SIG-M5 (cell line): ENCODE data around the gene CACNG4.
"Not testable (repeated sequence)": the region's sequence is repeated elsewhere in the genome, so short reads cannot be mapped to it uniquely, and the experiment has no call there.

Experiments
- DNase-seq: peaks from one replicate; lab custom pipeline; 2025; lab: John Stamatoyannopoulos, UW

Gene CACNG4

DNA sequence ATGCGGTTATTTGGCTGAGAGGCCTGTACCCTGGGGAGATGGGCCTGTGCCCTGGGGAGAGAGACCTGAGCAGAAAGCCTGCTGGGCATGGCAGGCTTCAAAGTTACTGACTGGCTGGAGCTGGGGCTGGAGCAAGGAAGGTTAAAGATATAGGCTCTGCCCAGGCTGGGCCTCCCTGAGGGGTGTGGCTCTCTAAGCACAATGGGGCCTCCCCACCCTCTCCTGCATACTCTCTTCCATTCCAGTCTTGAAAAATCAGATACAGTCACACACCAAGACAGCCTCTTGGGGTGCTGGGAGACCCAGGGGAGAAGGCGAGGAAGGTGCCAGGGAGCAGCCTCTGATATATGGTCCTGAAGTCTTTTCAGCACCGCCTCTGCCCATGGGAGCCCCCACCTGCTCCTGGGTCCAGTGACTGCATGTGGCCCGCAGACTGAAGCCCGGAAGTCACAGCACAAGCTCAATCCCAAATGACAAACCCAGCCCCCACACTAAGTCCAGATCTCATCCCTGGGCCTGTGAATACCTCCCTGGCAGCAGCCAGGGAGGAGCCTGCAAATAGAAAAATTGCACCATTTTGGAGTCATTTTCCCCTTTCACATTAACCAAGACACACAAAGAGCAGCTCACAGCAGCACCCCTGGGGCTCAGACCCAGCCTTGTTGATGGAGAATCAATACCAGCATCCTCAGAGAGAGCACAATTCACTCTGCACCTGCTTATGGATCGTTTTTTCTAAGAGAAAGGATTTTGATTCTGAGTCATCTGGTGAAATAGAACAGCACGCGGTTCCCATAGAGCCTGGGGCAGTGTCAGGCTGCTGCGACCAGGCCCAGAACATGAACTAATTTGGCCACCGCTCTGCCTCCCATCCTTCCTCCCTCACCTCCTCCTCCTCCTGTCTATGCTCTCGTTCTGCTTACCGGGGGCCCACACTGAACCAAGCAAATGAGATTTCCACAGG, 54.2 kb downstream of the CACNG4 start:
- no peak for DNase-seq

DNA sequence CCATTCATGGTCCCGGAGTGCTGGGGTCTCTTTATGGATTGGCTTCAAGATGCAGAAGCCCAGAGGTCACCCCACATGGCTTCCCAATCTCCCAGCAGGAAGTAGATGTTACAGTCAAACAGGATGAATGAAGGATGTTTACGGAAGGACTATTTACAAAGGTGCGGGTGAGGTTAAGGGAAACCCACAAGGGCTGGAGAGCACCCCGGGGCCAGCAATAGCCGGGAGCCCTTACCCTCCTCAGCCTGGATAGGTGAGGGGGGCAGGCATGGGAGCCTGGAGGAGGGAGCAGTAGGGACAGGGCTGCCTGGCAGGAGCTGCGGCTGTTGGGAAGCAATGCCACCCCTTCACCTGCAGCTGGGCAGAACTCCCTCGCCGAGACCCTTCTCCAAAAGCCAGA, 55.3 kb downstream of the CACNG4 start:
- DNase-seq = no peak

DNA sequence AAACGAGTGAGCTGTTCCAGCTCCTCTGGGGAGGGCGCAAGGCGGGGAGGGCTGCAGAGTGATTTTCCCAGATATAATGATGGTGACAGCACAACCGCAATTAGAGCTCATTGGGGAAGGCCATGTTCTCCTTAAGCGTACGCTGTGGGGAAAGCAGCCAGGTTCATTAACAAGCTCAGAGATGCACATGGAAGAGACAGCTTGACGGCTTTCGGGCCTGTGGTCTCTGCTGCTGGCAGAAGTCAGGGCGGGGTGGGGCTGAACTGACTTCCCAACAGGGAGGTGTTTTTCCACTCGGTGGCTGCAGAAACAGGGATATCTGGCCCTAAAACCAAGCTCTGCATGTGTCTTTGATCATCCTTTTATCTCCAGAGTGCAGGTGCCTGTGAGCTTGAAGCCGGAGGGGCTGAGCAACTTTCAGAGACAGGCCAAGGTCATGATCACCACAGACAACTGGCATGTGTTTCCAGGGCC, 55.8 kb downstream of the CACNG4 start:
- no peak for DNase-seq

DNA sequence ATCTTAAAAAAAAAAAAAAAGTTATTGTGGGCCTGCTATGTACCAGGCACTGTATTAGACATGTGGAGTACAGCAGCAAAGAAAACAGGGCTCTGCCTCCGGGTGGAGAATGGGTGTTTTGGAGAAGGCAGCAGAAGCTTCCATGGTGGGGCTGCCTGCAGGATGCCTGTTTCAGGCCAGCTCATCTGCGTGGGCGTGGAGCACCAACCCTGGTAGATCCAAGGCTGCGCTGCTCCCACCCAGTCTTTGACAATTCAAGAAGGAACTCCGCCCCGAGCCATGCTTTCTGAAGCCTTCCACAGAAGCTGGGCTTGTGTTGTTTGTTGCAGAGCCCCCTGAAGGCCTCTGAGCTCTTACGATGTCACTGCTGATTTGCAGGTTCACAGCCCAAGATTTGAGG, 56.7 kb downstream of the CACNG4 start:
- no peak for DNase-seq

DNA sequence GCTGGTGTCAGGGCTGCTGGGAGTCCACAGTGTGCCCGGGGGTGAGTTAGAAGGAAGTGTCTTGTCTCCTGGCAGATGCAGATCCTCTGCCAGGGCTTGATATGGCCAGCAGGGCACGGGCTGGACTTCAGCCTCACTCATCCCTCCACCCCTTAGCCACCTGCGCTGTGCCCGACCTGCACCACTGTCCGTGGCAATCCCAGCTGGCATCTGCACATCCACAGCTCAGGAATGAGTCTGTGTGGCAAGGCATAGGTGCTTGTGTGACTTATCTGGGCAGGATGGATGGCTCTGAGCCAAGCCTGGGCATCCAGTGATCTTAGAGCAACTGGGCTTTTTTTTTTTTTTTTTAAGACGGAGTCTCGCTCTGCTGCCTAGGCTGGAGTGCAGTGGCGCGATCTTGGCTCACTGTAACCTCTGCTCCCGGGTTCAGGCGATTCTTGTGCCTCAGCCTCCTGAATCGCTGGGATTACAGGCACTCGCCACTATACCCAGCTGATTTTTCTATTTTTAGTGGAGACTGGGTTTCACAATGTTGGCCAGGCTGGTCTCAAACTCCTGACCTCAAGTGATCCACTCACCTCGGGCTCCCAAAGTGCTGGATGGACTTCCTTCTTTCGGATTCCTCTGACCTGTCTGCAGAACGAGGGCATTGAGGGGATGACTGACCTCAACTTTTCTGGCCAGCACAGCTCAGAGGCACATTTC, 57.4 kb downstream of the CACNG4 start:
- no peak for DNase-seq

DNA sequence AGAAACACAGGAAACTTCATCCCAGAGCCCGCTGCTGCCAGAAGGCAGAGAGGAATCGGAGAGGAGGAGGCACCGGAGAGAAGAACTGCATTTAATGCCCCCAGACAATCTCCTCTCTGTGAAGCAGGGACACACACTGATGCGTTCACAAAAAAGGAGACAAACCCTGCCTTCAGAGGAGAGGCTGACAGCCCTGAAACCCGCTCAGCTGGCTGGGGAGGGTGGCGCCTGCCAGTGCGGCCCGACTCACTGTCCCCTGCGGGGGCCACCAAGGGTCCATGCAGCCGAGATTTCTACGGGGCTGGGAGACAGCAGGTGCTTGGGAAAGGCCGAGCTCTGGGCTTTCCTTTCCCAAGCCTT, 57.9 kb downstream of the CACNG4 start:
- no peak for DNase-seq

DNA sequence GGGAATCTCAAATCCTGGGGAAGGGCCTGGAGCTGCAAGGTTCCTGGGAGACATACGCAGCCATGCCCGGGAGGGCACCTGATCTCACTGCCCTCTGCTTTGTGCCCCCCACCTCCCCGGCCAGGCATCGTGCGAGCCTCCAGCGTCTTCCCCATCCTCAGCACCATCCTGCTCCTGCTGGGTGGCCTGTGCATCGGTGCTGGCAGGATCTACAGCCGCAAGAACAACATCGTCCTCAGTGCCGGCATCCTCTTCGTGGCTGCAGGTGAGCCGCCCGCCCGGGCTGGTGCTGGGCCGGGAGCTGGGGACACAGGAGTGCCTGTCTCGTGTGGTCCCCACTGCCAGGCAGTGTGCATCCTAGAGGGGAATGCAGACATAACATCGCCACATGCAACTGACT, 60.2 kb downstream of the CACNG4 start:
- DNase-seq = no peak

DNA sequence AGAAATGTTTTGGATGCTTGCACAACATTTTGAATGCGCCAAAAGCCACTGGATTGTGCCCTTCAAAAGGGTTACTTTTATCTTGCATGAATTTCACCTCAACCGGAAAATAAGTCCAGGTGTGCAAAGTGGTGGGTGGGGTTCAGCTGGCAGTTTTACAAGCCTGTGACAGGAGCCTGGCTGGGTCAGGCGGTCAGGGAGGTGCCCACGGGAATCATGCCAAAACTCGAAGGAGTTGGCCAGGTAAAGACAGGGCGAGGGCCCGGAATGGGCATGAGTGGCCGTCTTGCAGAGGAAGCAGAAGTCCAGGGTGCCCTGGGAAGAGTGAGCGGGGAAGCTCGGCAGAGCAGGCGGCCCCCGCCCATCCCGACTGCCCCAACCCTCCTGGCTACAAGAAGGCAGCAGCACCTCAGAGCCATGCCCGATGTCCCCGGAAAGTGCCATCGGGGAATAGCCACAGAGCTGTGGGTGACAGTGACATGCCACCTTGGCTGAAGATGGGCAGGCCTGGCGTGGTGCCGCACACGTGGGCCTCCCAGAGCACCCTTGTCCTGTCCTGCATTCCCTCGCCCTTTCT, 60.8 kb downstream of the CACNG4 start:
- no peak for DNase-seq

DNA sequence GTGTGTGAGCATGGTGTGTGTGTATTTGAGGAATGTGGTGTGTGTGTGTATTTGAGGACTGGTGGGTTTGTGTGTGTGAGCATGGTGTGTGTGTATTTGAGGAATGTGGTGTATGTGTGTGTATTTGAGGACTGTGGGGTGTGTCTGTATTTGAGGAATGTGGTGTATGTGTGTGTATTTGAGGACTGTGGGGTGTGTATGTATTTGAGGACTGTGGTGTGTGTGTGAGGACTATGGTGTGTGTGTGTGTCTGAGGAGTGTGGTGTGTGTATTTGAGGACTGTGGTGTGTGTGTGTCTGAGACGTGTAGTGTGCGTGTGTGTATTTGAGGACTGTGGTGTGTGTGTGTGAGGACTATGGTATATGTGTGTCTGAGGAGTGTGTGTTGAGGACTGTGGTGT, 61.8 kb downstream of the CACNG4 start:
- no peak for DNase-seq

DNA sequence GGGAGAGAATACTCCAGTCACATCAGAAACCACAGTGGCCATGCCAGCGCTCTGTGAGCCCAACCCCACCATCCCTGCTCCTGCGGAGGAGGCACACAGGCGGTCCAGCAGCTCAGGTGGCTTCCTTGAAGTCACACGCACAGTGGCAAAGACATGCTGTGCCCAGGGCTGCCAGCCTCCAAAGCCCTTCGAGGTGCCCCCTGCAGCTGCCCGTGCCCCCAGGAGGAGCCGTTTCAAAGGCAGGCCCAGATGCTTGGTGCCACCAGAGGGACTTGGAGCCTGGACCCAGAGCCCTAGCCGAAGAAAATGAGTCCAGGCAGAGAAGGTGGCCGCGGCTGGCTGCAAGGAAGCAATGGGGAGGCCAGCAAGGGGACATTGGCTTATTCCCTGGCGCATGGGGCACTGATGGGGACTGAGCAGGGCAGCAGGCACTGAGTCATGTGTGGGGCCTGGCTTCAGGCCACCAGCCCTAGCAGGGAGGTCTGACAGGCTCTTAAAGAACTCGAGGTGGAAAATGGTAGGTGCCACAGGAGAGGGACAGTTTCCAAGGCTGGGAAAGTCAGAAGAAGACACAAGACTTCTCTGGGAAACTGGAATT, 62.6 kb downstream of the CACNG4 start:
- no peak for DNase-seq

DNA sequence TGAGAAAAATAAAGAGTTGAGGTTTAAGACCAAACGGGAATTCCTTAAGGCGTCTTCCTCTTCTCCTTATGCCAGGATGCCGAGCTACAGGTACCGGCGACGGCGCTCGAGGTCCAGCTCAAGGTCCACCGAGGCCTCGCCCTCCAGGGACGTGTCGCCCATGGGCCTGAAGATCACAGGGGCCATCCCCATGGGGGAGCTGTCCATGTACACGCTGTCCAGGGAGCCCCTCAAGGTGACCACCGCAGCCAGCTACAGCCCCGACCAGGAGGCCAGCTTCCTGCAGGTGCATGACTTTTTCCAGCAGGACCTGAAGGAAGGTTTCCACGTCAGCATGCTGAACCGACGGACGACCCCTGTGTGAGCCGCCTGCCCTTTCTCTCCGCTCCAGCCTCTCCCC, 66.1 kb downstream of the CACNG4 start:
- DNase-seq = no peak

DNA sequence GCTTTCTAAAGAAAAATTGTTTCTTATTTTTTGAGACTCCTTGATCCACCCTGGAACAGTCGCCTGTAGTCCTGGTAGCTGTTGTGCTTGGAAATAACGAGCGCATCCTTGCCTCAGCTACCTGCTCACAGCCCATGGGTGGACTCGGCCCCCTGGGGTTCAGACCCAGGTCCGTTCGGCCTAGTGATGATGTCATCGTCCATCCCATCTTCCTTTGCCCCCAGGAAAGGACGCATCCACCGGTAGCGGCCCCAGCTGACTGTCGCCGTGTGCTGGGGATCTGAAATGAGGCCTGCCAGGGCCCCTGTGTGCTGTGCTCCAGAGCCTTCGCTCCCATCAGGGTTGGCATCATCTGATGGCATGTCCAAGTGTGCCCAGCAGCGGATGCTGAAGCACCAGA, 67.9 kb downstream of the CACNG4 start:
- DNase-seq = no peak

DNA sequence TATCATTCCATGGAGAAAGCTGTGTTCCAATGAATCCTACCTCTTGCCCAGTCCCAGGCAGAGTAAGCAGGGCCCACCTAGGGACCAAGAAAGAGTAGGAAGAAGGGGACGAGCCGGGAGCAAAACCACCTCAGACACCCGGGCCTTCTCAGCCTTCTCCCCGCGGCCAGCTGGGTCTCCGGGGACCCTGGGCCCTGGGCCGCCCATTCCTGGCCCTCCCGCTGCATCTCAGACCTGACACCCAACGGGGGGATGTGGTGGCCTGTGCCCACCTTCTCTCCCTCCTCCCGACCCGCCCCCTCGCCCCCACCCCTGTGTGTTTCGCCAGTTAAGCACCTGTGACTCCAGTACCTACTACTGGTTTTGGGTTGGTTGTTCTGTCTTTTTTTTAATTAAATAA, 68.5 kb downstream of the CACNG4 start:
- DNase-seq = no peak

DNA sequence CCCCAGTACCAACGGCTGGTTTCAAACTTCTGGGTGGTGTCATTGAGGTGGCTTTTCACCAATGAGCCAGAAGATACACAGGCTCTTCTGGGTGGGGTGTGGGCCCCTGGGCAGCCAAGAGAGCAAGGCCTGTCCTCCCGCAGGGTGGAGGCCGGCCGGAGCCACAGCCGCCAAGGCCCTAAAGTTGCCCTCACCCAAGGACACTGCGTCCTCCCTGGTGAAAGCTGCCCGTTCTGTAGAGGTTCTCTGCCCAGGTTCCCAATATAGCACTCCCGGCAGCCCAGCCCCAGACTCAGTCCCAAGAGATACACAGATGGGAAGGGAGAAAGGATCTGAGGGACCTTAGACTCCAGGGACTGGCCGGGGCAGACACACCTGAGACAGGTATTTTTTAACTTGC, 69.1 kb downstream of the CACNG4 start:
- DNase-seq = no peak

DNA sequence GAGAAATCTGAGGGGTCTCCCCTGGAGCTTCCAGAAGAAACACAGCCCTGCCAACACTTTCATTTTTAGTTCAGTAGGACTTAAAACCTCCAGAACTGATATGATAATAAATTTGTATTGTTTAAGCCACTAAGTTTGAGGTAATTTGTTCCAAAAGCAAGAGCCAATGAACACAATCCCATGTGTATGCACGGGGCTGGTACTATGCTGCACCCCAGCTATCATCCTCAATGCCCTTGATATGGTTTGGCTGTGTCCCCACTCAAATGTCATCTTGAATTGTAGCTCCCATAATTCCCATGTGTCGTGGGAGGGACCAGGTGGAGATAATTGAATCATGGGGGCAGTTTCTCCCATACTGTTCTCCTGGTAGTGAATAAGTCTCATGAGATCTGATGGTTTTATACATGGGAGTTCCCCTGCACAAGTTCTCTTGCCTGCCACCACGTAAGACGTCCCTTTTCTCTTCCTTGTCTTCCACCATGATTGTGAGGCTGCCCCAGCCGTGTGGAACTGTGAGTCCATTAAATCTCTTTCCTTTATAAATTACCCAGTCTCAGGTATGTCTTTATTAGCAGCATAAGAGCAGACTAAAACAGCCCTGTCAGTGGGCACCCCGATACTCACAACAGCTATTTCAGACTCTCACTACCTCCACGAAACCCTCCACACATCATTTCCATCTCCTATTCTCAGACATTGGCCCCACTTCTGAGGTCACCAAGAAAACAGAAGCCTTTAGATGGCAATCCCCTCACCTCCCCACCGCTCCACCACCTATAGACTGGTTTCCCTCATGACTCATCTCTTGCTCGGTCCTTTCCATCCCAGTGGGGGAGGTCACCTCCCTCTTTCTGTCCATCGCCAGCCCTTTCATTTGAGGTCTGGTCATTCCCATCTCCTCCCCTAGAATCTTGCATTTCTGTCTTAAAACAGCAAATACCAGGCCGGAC, 70.9 kb downstream of the CACNG4 start:
- no peak for DNase-seq

DNA sequence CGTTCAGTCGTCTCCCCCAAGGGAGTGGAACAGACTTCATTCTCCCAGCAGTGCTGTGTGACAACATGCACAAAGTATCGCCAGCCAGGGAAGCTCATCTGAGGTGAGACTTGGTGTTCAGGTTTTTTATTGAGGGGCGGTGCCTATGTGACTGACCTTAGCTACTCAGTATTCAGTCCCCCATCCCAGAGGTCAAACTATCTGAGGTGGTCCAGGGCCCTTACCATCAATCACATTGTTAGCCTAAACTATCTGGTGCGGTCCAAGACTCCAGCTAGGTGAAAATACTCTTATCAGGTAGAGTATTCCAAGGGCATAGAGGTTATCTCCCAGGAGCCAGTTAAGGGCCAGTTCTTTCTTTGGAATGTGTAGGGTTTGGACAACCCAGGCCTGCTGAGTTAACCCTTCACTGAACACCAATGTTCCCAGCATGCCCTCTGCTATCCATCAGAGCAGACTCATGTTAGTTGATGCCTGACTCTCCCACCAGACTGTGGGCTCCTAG, 74.4 kb downstream of the CACNG4 start:
- no peak for DNase-seq

DNA sequence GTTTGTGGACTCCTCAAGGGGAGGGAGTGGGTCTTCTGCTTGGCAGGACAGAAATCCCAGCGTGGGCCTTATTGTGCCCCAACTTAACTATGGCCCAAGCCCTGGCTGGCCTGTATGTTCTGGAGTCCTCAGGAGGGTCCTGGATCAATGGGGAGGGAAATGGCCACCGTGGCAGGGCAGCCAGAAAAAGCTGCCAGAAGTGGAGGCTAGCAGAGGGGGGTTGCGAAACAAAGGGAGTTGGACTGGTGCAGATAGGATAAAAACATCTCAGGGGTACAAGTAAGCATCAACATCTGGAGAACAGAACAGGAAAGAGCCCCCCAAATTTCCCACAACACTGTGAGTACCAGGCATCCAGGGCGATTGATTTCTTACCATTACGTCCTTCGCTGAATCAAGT, 76.1 kb downstream of the CACNG4 start:
- no peak for DNase-seq

DNA sequence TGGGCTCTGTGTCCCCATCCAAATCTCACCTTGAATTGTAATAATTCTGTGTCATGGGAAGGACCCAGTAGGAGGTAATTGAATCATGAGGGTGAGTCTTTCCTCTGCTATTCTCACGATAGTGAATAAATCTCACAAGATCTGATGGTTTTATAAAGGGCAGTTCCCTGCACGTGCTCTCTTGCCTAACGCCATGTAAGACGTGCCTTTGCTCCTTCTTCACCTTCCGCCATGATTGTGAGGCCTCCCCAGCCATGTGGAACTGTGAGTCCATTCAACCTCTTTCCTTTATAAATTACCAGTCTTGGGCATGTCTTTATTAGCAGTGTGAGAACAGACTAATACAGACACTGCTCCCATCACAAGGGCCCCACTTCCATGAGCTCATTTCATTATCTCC, 76.6 kb downstream of the CACNG4 start:
- not testable (repeated sequence) for DNase-seq

DNA sequence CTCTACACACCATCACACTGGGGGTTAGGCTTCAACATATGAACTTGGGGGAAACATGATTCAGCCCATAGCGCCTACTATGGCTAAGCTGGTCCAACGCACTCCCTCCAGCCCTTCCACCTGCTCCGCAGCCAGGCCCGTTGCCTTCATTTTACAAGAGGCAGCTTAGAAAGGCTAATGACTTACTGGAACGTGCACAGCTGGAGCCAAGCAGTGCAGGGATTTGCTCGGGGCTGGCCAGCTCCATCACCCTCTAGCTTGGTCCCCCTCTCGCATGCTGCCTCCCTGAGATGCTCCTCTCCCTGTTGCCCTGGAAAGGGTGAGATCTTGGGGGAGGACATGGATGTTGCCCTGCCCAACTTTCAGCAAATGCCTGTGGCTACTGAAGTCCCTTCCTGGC, 77.0 kb downstream of the CACNG4 start:
- DNase-seq = no peak

DNA sequence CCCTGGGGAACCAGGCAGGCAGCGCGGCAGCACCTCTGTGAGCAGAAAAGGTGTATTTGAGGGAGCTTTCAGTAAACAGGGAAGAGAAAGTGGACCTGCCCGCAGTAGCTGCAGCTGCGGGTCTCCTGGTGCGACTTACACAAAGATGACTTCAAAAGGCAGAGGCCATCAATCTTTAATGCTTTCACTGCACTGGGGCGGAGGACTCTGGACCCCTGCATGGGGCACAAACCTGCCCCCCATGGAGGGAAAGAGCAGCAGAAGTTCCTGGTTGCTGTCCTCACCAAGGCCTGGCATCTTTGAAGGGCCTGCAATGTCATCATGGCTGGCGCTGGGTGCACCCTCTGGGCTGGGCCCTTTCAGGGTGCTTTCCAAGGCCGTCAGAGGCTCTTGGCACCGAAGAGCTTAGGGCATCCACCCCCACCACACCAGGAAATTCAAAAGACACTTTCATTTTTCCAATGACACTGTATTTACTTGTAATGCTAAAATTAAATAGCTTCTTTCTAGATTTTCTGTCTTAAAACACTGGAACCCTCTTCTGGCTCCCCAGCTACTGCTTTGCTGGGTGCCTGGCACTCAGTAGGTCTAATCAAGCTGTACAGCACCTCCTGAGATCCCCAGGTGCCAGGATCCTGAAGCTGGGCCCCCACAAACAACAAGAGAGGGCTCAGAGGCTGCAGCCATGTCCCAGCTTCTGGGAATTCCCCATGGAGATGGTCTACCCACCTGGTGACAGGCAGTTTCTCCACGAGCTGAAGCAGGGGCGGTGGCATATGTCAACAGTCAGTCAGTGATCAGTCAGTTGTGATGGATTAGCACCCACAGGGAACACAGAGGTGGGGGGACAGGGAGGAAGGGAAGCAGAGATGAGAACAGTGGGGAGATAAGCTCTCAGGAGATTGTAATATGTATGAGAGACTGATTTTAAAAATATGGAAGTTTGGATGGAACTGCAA, 77.7 kb downstream of the CACNG4 start:
- no peak for DNase-seq
